Uterus (tissue), 2 donors: ENCODE data around the gene RALB.

ENCODE experiments used
- CTCF ChIP-seq, 4 experiments: fragments of 200-600 bp in 2 of 4; fragments of 450-650 bp in 2 of 4; sonication (generic) in 2 of 4; IDR thresholded peaks; one replicate each; pipeline ENCODE4 v1.5.1; 2016 to 2019; ENCODE audit warnings: antibody characterized with exemption in 4 of 4, mild to moderate bottlenecking in 2 of 4, moderate library complexity in 1 of 4
- POLR2A ChIP-seq, 2 donors: fragments of 450-650 bp; IDR thresholded peaks; one replicate each; pipeline ENCODE4 v1.6.1; 2016; ENCODE audit warnings: antibody characterized with exemption in 2 of 2, mild to moderate bottlenecking in 1 of 2, moderate library complexity in 1 of 2

GRCh38 chr2:120254178-120254577 lies 1.5 kb downstream of the RALB start:
- TF ChIP-seq CTCF (IDR thresholded peaks at IDR 0.05) (no peak), POLR2A (IDR thresholded peaks at IDR 0.05) (no peak)
